Panc1 (cell line): ENCODE data around the gene ZMAT3.

ENCODE experiments used
- CTCF ChIP-seq: fragments of 450-650 bp; IDR thresholded peaks from 2 replicates; pipeline ENCODE4 v1.5.1; 2017; ENCODE audit warnings: mild to moderate bottlenecking
- POLR2AphosphoS5 ChIP-seq: IDR thresholded peaks from 2 replicates; pipeline ENCODE4 v1.6.1; 2012; ENCODE audit warnings: mild to moderate bottlenecking, low read depth, low read length, moderate library complexity
- REST ChIP-seq, 2 experiments: IDR thresholded peaks; 2 replicates each; pipeline ENCODE4 v1.6.1; 2011 to 2012; ENCODE audit warnings: low read depth in 2 of 2, control low read depth in 1 of 2, low read length in 1 of 2, mild to moderate bottlenecking in 1 of 2, moderate library complexity in 1 of 2; ENCODE audit not compliant: insufficient read depth in 1 of 2
- SIN3A ChIP-seq: IDR thresholded peaks from 2 replicates; pipeline ENCODE4 v1.6.1; 2012; ENCODE audit warnings: low read depth, mild to moderate bottlenecking, low read length, moderate library complexity, borderline replicate concordance; ENCODE audit not compliant: insufficient read depth
- TCF7L2 ChIP-seq: IDR thresholded peaks from 2 replicates; pipeline ENCODE4 v1.6.1; 2011; ENCODE audit warnings: mild to moderate bottlenecking, low read depth, low read length, inconsistent platforms

- TF ChIP-seq CTCF: no peak
- TF ChIP-seq SIN3A: no peak
- TF ChIP-seq REST (IDR thresholded peaks at IDR 0.05; ENCODE audit: insufficient read depth in 1 of 2, low read depth in 2 of 2, low read length in 1 of 2): no peak
- no peak for TF ChIP-seq POLR2AphosphoS5
- TF ChIP-seq TCF7L2: no peak
Observed at GRCh38 chr3:179018808-179019207, 52.8 kb downstream of the ZMAT3 start.
